HEK293 (cell line): Measurements from ENCODE around the gene NUP85.
"Not testable (repeated sequence)": the region's sequence is repeated elsewhere in the genome, so short reads cannot be mapped to it uniquely, and the experiment has no call there.

Experiments used
- CTCF ChIP-seq: fragments of 450-650 bp; formaldehyde crosslinking; IDR thresholded peaks from 2 replicates; pipeline ENCODE4 v1.5.1; 2016; ENCODE audit warnings: missing biosample characterization, missing genetic modification characterization
- ELK4 ChIP-seq: IDR thresholded peaks from 2 replicates; pipeline ENCODE4 v1.6.1; 2011; ENCODE audit warnings: mild to moderate bottlenecking, low read depth, low read length, borderline replicate concordance
- GLI4 ChIP-seq: fragments of 450-650 bp; formaldehyde crosslinking; IDR thresholded peaks from 2 replicates; pipeline ENCODE4 v1.5.1; 2016; ENCODE audit warnings: missing biosample characterization, missing genetic modification characterization
- RBAK ChIP-seq: fragments of 450-650 bp; formaldehyde crosslinking; IDR thresholded peaks from 2 replicates; pipeline ENCODE4 v1.5.1; 2016; ENCODE audit warnings: missing biosample characterization, missing genetic modification characterization
- SCRT1 ChIP-seq: fragments of 450-650 bp; formaldehyde crosslinking; IDR thresholded peaks from 2 replicates; pipeline ENCODE4 v1.5.1; 2016; ENCODE audit warnings: missing biosample characterization, missing genetic modification characterization, borderline replicate concordance
- ZNF223 ChIP-seq: fragments of 450-650 bp; formaldehyde crosslinking; IDR thresholded peaks from 2 replicates; pipeline ENCODE4 v1.5.1; 2016; ENCODE audit warnings: missing biosample characterization, missing genetic modification characterization
- ZNF292 ChIP-seq: fragments of 450-650 bp; formaldehyde crosslinking; IDR thresholded peaks from 2 replicates; pipeline ENCODE4 v1.5.1; 2016; ENCODE audit warnings: low read depth, missing biosample characterization, missing genetic modification characterization, borderline replicate concordance
- ZNF433 ChIP-seq: fragments of 450-650 bp; formaldehyde crosslinking; IDR thresholded peaks from 2 replicates; pipeline ENCODE4 v1.5.1; 2016; ENCODE audit warnings: missing biosample characterization, missing genetic modification characterization, low read depth
- ZNF555 ChIP-seq: fragments of 450-650 bp; formaldehyde crosslinking; conservative IDR thresholded peaks from 2 replicates; pipeline ENCODE4 v1.5.1; 2017; ENCODE audit warnings: missing biosample characterization, mild to moderate bottlenecking, missing genetic modification characterization, inconsistent platforms
- ZNF626 ChIP-seq: fragments of 450-650 bp; sonication (Bioruptor Pico); formaldehyde crosslinking; IDR thresholded peaks from 2 replicates; pipeline ENCODE4 v1.5.1; 2018; ENCODE audit warnings: missing biosample characterization, missing genetic modification characterization, inconsistent platforms

- not testable (repeated sequence) for TF ChIP-seq SCRT1 (tag by site-specific recombination); ZNF555 (tag by site-specific recombination); CTCF (tag by site-specific recombination); ZNF433 (tag by site-specific recombination); GLI4; ELK4; ZNF292 (tag by site-specific recombination); ZNF626 (tag by site-specific recombination); RBAK (tag by site-specific recombination); ZNF223
These were observed 47.0 kb upstream of the NUP85 start for GRCh38 chr17:75158480-75158879.
